OCI-LY3 (cell line): ENCODE data around the gene TNFAIP8L2.

Experiments
- H2AFZ ChIP-seq: fragments of 200-600, 300-600 bp; shearing (Covaris generic); 2 replicates; pipeline ENCODE4 v1.6.0; 2014; ENCODE audit warnings: antibody characterized with exemption, low read depth, low read length
- H3K27ac ChIP-seq: fragments of 200-600, 300-600 bp; sonication (generic); 2 replicates; pipeline ENCODE4 v1.5.1; 2014; ENCODE audit warnings: mild to moderate bottlenecking, low read length, moderate library complexity, mixed read lengths
- H3K27me3 ChIP-seq: fragments of 200-600, 300-600 bp; sonication (generic); 2 replicates; pipeline ENCODE4 v1.6.1; 2014; ENCODE audit warnings: low read depth, low read length, mixed read lengths
- H3K36me3 ChIP-seq: fragments of 200-600, 300-600 bp; sonication (generic); replicated peaks from 2 replicates; pipeline ENCODE3; 2014; ENCODE audit warnings: low read depth, low read length, mixed read lengths
- H3K4me1 ChIP-seq: fragments of 300-600, 200-600 bp; sonication (generic); 2 replicates; pipeline ENCODE4 v1.6.1; 2014; ENCODE audit warnings: low read length, mixed read lengths
- H3K4me2 ChIP-seq: fragments of 200-600, 300-600 bp; sonication (generic); 2 replicates; pipeline ENCODE4 v1.6.1; 2014; ENCODE audit warnings: low read length, mixed read lengths
- H3K4me3 ChIP-seq: fragments of 300-600, 200-600 bp; sonication (generic); 2 replicates; pipeline ENCODE4 v1.5.1; 2014; ENCODE audit warnings: antibody characterized with exemption, mild to moderate bottlenecking, low read length, moderate library complexity
- H3K79me2 ChIP-seq: fragments of 300-600, 200-600 bp; shearing (Covaris generic); 2 replicates; pipeline ENCODE4 v1.6.1; 2014; ENCODE audit warnings: mild to moderate bottlenecking, low read length, mixed read lengths
- H3K9ac ChIP-seq: fragments of 300-600, 200-600 bp; shearing (Covaris generic); 2 replicates; pipeline ENCODE4 v1.6.0; 2014; ENCODE audit warnings: mild to moderate bottlenecking, low read length, moderate library complexity
- H3K9me3 ChIP-seq: fragments of 200-600, 300-600 bp; shearing (Covaris generic); 2 replicates; pipeline ENCODE4 v1.6.1; 2014; ENCODE audit warnings: low read length, mixed read lengths; ENCODE audit not compliant: insufficient read depth
- H4K20me1 ChIP-seq: fragments of 200-600, 300-600 bp; sonication (generic); 2 replicates; pipeline ENCODE4 v1.6.1; 2016; ENCODE audit warnings: low read length, mixed read lengths; ENCODE audit not compliant: insufficient read depth
- CTCF ChIP-seq: fragments of 200-600, 300-600 bp; sonication (generic); IDR thresholded peaks from 2 replicates; pipeline ENCODE4 v1.5.1; 2014; ENCODE audit warnings: antibody characterized with exemption, low read length, low read depth
- EZH2phosphoT487 ChIP-seq: fragments of 200-600 bp; shearing (Covaris generic); IDR thresholded peaks from 2 replicates; pipeline ENCODE4 v1.6.1; 2018; ENCODE audit warnings: antibody characterized with exemption, mixed run types, low read depth

Gene TNFAIP8L2

GRCh38 chr1:151143986-151144385, 12.5 kb upstream of the TNFAIP8L2 start:
- H3K36me3 ChIP-seq = no peaks in the 10 kb centered on the region
- no peak overlapping the region for H3K9ac ChIP-seq
- H3K27ac ChIP-seq = no peak overlapping the region
- peaks cover 6% of the 10 kb centered on the region; the same call in 1 of the 2 replicates for H3K4me1 ChIP-seq
- no peaks in the 10 kb centered on the region for H3K9me3 ChIP-seq
- H3K79me2 ChIP-seq = no peaks in the 10 kb centered on the region
- no peak overlapping the region for H3K4me3 ChIP-seq
- H3K27me3 ChIP-seq = no peaks in the 10 kb centered on the region; the same call in 1 of the 2 replicates
- H3K4me2 ChIP-seq = no peak overlapping the region
- H2AFZ ChIP-seq = no peak overlapping the region
- TF ChIP-seq CTCF = no peak
- no peak for TF ChIP-seq EZH2phosphoT487
- no peaks in the 10 kb centered on the region for H4K20me1 ChIP-seq

DNA sequence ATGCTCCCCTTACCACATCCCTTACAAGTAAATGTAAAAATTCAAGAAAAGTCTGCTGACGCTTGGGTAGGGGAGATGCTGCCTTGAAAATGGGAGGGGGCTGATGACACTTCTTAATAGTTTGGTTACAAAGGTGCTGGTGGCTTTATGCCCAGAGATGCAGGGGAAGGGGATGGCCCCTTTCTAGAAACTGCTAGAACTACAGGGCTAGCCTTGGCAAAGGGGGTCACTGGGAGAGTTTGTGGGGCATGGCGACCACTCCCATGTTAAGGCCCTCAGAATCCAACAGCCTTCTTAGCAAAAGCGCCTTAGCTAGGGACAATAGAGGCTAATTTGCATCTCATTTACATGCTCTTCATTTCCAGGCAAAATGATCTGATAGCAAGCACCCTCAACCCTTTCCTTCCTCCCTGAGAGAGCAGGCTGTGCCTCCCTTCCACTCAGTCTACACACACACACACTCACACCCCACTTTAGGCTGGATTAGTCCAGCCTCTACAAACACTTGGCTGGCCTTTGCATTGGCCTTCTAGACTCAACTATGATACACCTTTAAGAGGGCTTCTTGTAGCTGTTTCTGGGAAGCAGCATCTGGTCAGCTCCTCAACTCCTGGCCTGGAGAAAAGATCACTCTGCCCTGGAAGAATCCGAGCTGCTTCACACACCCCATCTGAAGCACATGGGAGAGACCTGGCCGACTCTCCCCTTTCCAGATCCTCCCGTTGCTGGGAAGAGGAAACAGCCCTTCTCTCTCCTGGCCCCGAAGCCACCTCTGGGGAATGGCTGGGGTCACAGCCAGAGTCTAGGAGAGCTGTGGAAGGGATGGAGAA, 11.8 kb upstream of the TNFAIP8L2 start:
- H3K27ac ChIP-seq = no peak overlapping the region
- TF ChIP-seq EZH2phosphoT487 = no peak
- TF ChIP-seq CTCF = no peak
- H3K9ac ChIP-seq = no peak overlapping the region
- no peak overlapping the region for H3K4me2 ChIP-seq
- H3K4me3 ChIP-seq = no peak overlapping the region
- peaks cover 6% of the 10 kb centered on the region; the same call in 1 of the 2 replicates for H3K4me1 ChIP-seq
- no peaks in the 10 kb centered on the region for H3K9me3 ChIP-seq
- H3K36me3 ChIP-seq = no peaks in the 10 kb centered on the region
- H3K79me2 ChIP-seq = no peaks in the 10 kb centered on the region
- no peaks in the 10 kb centered on the region; the same call in 1 of the 2 replicates for H3K27me3 ChIP-seq
- H2AFZ ChIP-seq = no peak overlapping the region
- H4K20me1 ChIP-seq = no peaks in the 10 kb centered on the region

DNA sequence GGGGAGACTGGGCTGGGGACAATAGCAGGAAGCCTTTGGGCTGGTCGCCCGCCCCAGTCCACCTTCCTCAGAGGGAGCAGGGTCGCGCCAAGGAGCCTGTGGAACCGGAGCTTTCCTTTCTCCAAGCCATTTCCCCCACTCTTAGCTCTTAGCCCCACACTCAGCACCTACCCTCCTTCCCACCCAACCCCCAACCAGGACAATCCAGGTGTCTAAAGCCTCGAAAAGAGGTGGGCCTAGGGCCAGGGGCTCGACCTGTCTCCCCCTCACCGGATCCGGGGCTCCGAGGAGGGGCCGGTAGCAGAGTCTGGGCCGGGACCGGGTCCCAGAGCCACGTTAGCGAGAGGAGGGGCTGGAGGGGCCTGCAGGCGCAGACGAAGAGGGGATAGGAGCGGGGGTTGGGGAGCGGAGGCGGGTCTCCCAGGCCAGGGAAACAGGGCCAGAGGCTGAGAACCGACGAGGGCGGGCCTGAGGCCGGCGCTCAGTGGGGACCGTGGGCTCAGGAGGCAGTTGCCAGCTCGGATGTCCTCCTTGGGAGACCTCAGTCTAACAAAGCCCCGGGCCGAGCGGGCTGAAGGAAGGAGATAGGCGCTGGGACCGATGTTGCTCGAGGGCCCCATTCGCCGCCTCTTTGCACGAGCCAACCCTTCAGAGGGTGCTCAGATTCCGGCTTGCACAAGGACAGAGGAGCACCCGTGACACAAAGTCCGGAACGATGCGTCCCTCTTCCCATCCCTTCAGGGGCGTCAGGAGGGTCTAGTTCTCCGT, 11.0 kb upstream of the TNFAIP8L2 start:
- no peaks in the 10 kb centered on the region for H4K20me1 ChIP-seq
- H3K27me3 ChIP-seq = no peaks in the 10 kb centered on the region
- H2AFZ ChIP-seq = no peak overlapping the region
- H3K27ac ChIP-seq = no peak overlapping the region
- peaks cover 6% of the 10 kb centered on the region; the same call in 1 of the 2 replicates for H3K4me1 ChIP-seq
- H3K79me2 ChIP-seq = no peaks in the 10 kb centered on the region
- no peak overlapping the region for H3K9ac ChIP-seq
- TF ChIP-seq CTCF (no peak), EZH2phosphoT487 (no peak)
- H3K9me3 ChIP-seq = no peaks in the 10 kb centered on the region
- no peaks in the 10 kb centered on the region for H3K36me3 ChIP-seq
- no peak overlapping the region for H3K4me2 ChIP-seq
- H3K4me3 ChIP-seq = no peak overlapping the region

DNA sequence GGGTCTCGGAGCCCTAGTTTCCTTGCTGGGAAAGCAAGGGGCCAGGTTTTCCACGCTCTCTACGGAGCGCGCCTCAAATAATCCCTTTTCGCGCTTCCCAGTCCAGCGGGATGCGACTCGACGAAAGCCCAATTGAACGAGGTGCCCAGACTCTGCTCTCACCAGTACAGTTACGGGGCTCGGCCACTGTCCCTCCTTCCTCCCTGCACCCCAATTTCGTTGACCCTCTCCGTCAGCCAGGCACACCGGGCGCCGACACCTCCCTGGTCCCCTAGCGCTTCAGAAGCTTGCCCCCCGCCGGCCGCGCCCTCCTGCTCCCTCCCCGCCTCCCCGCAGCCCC, 10.4 kb upstream of the TNFAIP8L2 start:
- H4K20me1 ChIP-seq = no peaks in the 10 kb centered on the region
- no peak overlapping the region for H2AFZ ChIP-seq
- H3K27ac ChIP-seq = no peak overlapping the region
- H3K79me2 ChIP-seq = no peaks in the 10 kb centered on the region
- no peaks in the 10 kb centered on the region for H3K9me3 ChIP-seq
- H3K36me3 ChIP-seq = no peaks in the 10 kb centered on the region
- TF ChIP-seq CTCF = no peak
- TF ChIP-seq EZH2phosphoT487 = no peak
- H3K9ac ChIP-seq = no peak overlapping the region
- H3K4me1 ChIP-seq = peaks cover 6% of the 10 kb centered on the region; the same call in 1 of the 2 replicates
- no peak overlapping the region for H3K4me3 ChIP-seq
- no peaks in the 10 kb centered on the region for H3K27me3 ChIP-seq
- no peak overlapping the region for H3K4me2 ChIP-seq
